Transverse colon (tissue), 4 donors: ENCODE measurements around the gene PTPRD. TPM values are rescaled to one million over a fixed set of nuclear protein-coding genes. Genes with fewer than 3 reads are reported as not detected.

Source experiments
- DNase-seq: peaks from one replicate; pipeline ENCODE4 v3.0.0-alpha.2; 2019
- H3K27ac ChIP-seq, 4 donors: fragments of 200-600 bp; sonication (generic); 2 replicates each; pipeline ENCODE4 v1.5.1; 2016 to 2018; ENCODE audit warnings: inconsistent platforms in 4 of 4
- H3K27me3 ChIP-seq: fragments of 200-600 bp; sonication (generic); 2 replicates; pipeline ENCODE4 v1.5.1; 2017; ENCODE audit warnings: inconsistent platforms
- H3K36me3 ChIP-seq, 4 donors: fragments of 200-600 bp; sonication (generic); 2 replicates each; pipeline ENCODE4 v1.5.1; 2017 to 2019; ENCODE audit warnings: inconsistent platforms in 4 of 4
- H3K4me1 ChIP-seq, 4 donors: fragments of 200-600 bp; sonication (generic); 2 replicates each; pipeline ENCODE4 v1.5.1; 2017 to 2020; ENCODE audit warnings: inconsistent platforms in 4 of 4
- H3K4me3 ChIP-seq, 4 donors: fragments of 200-600 bp; sonication (generic); 1 replicate in 1 of 4; 2 replicates in 3 of 4; pipeline versions ENCODE4 v1.5.1 to v1.6.1; 2017 to 2019; ENCODE audit warnings: inconsistent platforms in 4 of 4
- H3K9me3 ChIP-seq, 2 donors: fragments of 200-600 bp; sonication (generic); 2 replicates each; pipeline ENCODE4 v1.5.1; 2017 to 2019; ENCODE audit warnings: inconsistent platforms in 2 of 2
- CTCF ChIP-seq, 5 experiments: fragments of 200-600 bp in 3 of 5; fragments of 450-650 bp in 2 of 5; sonication (generic) in 3 of 5; IDR thresholded peaks; 1 replicate in 2 of 5; 2 replicates in 3 of 5; pipeline ENCODE4 v1.5.1; 2016 to 2017; ENCODE audit warnings: antibody characterized with exemption in 5 of 5, inconsistent platforms in 3 of 5, mild to moderate bottlenecking in 2 of 5, moderate library complexity in 1 of 5
- EP300 ChIP-seq: sonication (generic); formaldehyde crosslinking; IDR thresholded peaks from one replicate; pipeline ENCODE4 v1.6.1; 2017; ENCODE audit warnings: antibody characterized with exemption, low read depth
- POLR2A ChIP-seq: fragments of 450-650 bp; IDR thresholded peaks from one replicate; pipeline ENCODE4 v1.6.1; 2016; ENCODE audit warnings: antibody characterized with exemption, mild to moderate bottlenecking, moderate library complexity
- POLR2AphosphoS5 ChIP-seq, 3 donors: sonication (generic); formaldehyde crosslinking; IDR thresholded peaks; one replicate each; pipeline ENCODE4 v1.6.1; 2016; ENCODE audit warnings: antibody characterized with exemption in 3 of 3
- WGBS, 2 donors: methylation state at CpG; one replicate each; pipeline ENCODE4 v1.1.5; 2018; ENCODE audit warnings: low coverage in 1 of 2; 5-methylcytosine and 5-hydroxymethylcytosine counted together
- in situ Hi-C, 4 donors: fragments of 200-750 bp; cut with MboI; loops; one replicate each; pipeline versions ENCODE4 v1.15.0 to v1.15.1; 2017; ENCODE audit warnings: low sequenced_read_pairs in 3 of 4, low pct_ligation_motif_present in 1 of 4, low pct_unique_long_range_greater_than_20kb in 1 of 4
- intact Hi-C: fragments of 100-400 bp; cut with DNase I; formaldehyde crosslinking; loops from one replicate; pipeline ENCODE4 v1.15.1; 2023; ENCODE audit warnings: low total_unique reads
- total RNA-seq, 4 donors: library from RNA; depleted of rRNA; stranded (reverse); fragments of >200 nt; gene quantifications; one replicate each; pipeline ENCODE4 v1.1.0, GENCODE V29; 2016

The PTPRD gene
- total RNA-seq, 4 donors from 2014 or later = 43.0 to 115 (median 79.1) TPM

GRCh38 chr9:9078301-9078700 is 1534.5 kb downstream of the PTPRD start:
- Histone ChIP-seq H3K27me3 (no peaks in the 10 kb centered on the region), H3K27ac (no peak overlapping the region), H3K9me3 (no peaks in the 10 kb centered on the region), H3K36me3 (no peaks in the 10 kb centered on the region), H3K4me1 (no peaks in the 10 kb centered on the region), H3K4me3 (no peak overlapping the region)
- intact Hi-C loops (no loop called here), in situ Hi-C loops (no loop called here)
- 48 to 86% methylated on average over 1 of the region's 1 CpG for WGBS, 2 donors
- DNase-seq = no peak
- TF ChIP-seq POLR2AphosphoS5 (IDR thresholded peaks at IDR 0.05) (no peak), CTCF (IDR thresholded peaks at IDR 0.05) (no peak), POLR2A (no peak), EP300 (no peak)

- DNase-seq = no peak
- TF ChIP-seq POLR2A (no peak), CTCF (IDR thresholded peaks at IDR 0.05) (no peak), POLR2AphosphoS5 (IDR thresholded peaks at IDR 0.05) (no peak), EP300 (no peak)
- intact Hi-C loops = no loop called here
- H3K27me3 ChIP-seq = no peaks in the 10 kb centered on the region
- in situ Hi-C loops = loop anchor here in 1 of 4 donors (25.0 kb wide), 1 partner anchor 101 kb away; no protein-coding TSS in a partner anchor
- H3K9me3 ChIP-seq = no peaks in the 10 kb centered on the region
- H3K36me3 ChIP-seq = no peaks in the 10 kb centered on the region
- H3K27ac ChIP-seq = no peak overlapping the region
- WGBS, 2 donors = 36% methylated on average over 2 of the region's 2 CpGs
- H3K4me1 ChIP-seq = no peaks in the 10 kb centered on the region
- no peak overlapping the region for H3K4me3 ChIP-seq
Observed at GRCh38 chr9:9061627-9062026, 1551.2 kb downstream of the PTPRD start.

GRCh38 chr9:9054354-9054992 is 1558.3 kb downstream of the PTPRD start:
- intact Hi-C loops (no loop called here), in situ Hi-C loops (loop anchor here in 1 of 4 donors (25.0 kb wide), 1 partner anchor 108 kb away; no protein-coding TSS in a partner anchor)
- no peaks in the 10 kb centered on the region for H3K36me3 ChIP-seq
- 57 to 74% methylated on average over 3 of the region's 3 CpGs for WGBS, 2 donors
- H3K27me3 ChIP-seq = no peaks in the 10 kb centered on the region
- no peak for DNase-seq
- H3K4me3 ChIP-seq = no peak overlapping the region
- H3K4me1 ChIP-seq = no peaks in the 10 kb centered on the region
- H3K9me3 ChIP-seq = no peaks in the 10 kb centered on the region
- no peak for TF ChIP-seq CTCF (IDR thresholded peaks at IDR 0.05)
- TF ChIP-seq EP300 = no peak
- no peak for TF ChIP-seq POLR2AphosphoS5 (IDR thresholded peaks at IDR 0.05)
- no peak for TF ChIP-seq POLR2A
- no peak overlapping the region for H3K27ac ChIP-seq

- DNase-seq = no peak
Observed at GRCh38 chr9:9045572-9045971, 1567.2 kb downstream of the PTPRD start.

More at GRCh38 chr9:9045572-9045971, 1567.2 kb downstream of the PTPRD start:
- no peaks in the 10 kb centered on the region for H3K36me3 ChIP-seq
- H3K27me3 ChIP-seq = no peaks in the 10 kb centered on the region
- H3K27ac ChIP-seq = no peak overlapping the region
- no peak for TF ChIP-seq CTCF (IDR thresholded peaks at IDR 0.05)
- no peak for TF ChIP-seq POLR2AphosphoS5 (IDR thresholded peaks at IDR 0.05)
- no peak for TF ChIP-seq POLR2A
- no peak for TF ChIP-seq EP300
- 43 to 44% methylated on average over 1 to 2 of the region's 2 CpGs for WGBS, 2 donors
- H3K4me3 ChIP-seq = no peak overlapping the region
- intact Hi-C loops = no loop called here
- H3K4me1 ChIP-seq = no peaks in the 10 kb centered on the region
- in situ Hi-C loops = no loop called here
- no peaks in the 10 kb centered on the region for H3K9me3 ChIP-seq
